Vagina (tissue), 2 donors: Measurements from ENCODE around the gene RBM20. TPM values are rescaled to one million over a fixed set of nuclear protein-coding genes. Genes with fewer than 3 reads are reported as not detected.

ENCODE experiments used
- DNase-seq, 2 donors: peaks; one replicate each; pipeline ENCODE4 v3.0.0-alpha.2; 2017; ENCODE audit errors: extremely low spot score in 2 of 2
- H3K27ac ChIP-seq: fragments of 200-600 bp; sonication (generic); one replicate; pipeline ENCODE4 v1.5.1; 2019
- H3K27me3 ChIP-seq: fragments of 200-600 bp; sonication (generic); one replicate; pipeline ENCODE4 v1.5.1; 2019
- H3K36me3 ChIP-seq, 2 donors: fragments of 200-600 bp; sonication (generic); one replicate each; pipeline ENCODE4 v1.5.1; 2017 to 2019
- H3K4me1 ChIP-seq: fragments of 200-600 bp; sonication (generic); one replicate; pipeline ENCODE4 v1.5.1; 2019
- H3K4me3 ChIP-seq, 2 donors: fragments of 200-600 bp; sonication (generic); 1 replicate in 1 of 2; 2 replicates in 1 of 2; pipeline ENCODE4 v1.5.1; 2016 to 2019
- H3K9me3 ChIP-seq: fragments of 200-600 bp; sonication (generic); one replicate; pipeline ENCODE4 v1.5.1; 2019
- CTCF ChIP-seq, 3 experiments: fragments of 450-650 bp in 2 of 3; fragments of 200-600 bp in 1 of 3; sonication (generic) in 1 of 3; IDR thresholded peaks; one replicate each; pipeline ENCODE4 v1.5.1; 2017 to 2019; ENCODE audit warnings: antibody characterized with exemption in 3 of 3, mild to moderate bottlenecking in 2 of 3, moderate library complexity in 2 of 3
- POLR2A ChIP-seq, 2 donors: fragments of 450-650 bp; IDR thresholded peaks; one replicate each; pipeline ENCODE4 v1.6.1; 2017; ENCODE audit warnings: antibody characterized with exemption in 2 of 2, mild to moderate bottlenecking in 2 of 2, moderate library complexity in 2 of 2
- POLR2AphosphoS5 ChIP-seq, 2 donors: sonication (generic); formaldehyde crosslinking; IDR thresholded peaks; one replicate each; pipeline ENCODE4 v1.9.0; 2017; ENCODE audit warnings: antibody characterized with exemption in 2 of 2, mild to moderate bottlenecking in 2 of 2, low read depth in 1 of 2; ENCODE audit not compliant: insufficient read depth in 1 of 2
- intact Hi-C: fragments of 100-400 bp; cut with DNase I; formaldehyde crosslinking; loops from one replicate; pipeline ENCODE4 v1.15.1; 2023
- total RNA-seq: library from RNA; depleted of rRNA; stranded (reverse); fragments of >200 nt; gene quantifications from one replicate; pipeline ENCODE4 v1.2.3, GENCODE V29; 2016

RBM20 gene
- total RNA-seq, 1 donor from 2014 or later = 5.2 TPM

- no peaks in the 10 kb centered on the region for H3K27me3 ChIP-seq
- no peaks in the 10 kb centered on the region for H3K36me3 ChIP-seq
- no peaks in the 10 kb centered on the region for H3K4me1 ChIP-seq
- DNase-seq = no peak
- no peak overlapping the region for H3K4me3 ChIP-seq
- intact Hi-C loops = no loop called here
- H3K9me3 ChIP-seq = no peaks in the 10 kb centered on the region
- no peak for TF ChIP-seq POLR2A (IDR thresholded peaks at IDR 0.05)
- TF ChIP-seq POLR2AphosphoS5 (IDR thresholded peaks at IDR 0.05; ENCODE audit: insufficient read depth in 1 of 2, low read depth in 1 of 2) = no peak
- no peak for TF ChIP-seq CTCF (IDR thresholded peaks at IDR 0.05)
- no peak overlapping the region for H3K27ac ChIP-seq
These were observed 86.4 kb downstream of the RBM20 start for GRCh38 chr10:110730345-110731050.

- TF ChIP-seq POLR2AphosphoS5 (IDR thresholded peaks at IDR 0.05; ENCODE audit: insufficient read depth in 1 of 2, low read depth in 1 of 2) (no peak), POLR2A (IDR thresholded peaks at IDR 0.05) (no peak), CTCF (IDR thresholded peaks at IDR 0.05) (no peak)
- DNase-seq = no peak
- intact Hi-C loops = no loop called here
- H3K36me3 ChIP-seq = no peaks in the 10 kb centered on the region
- no peaks in the 10 kb centered on the region for H3K4me1 ChIP-seq
- no peak overlapping the region for H3K27ac ChIP-seq
- no peaks in the 10 kb centered on the region for H3K27me3 ChIP-seq
- H3K9me3 ChIP-seq = no peaks in the 10 kb centered on the region
- H3K4me3 ChIP-seq = no peak overlapping the region
These were observed 89.2 kb downstream of the RBM20 start for GRCh38 chr10:110733218-110733952.

GRCh38 chr10:110735620-110736027, 91.5 kb downstream of the RBM20 start:
- DNase-seq = no peak
- Histone ChIP-seq H3K27ac (no peak overlapping the region), H3K4me3 (no peak overlapping the region), H3K36me3 (no peaks in the 10 kb centered on the region), H3K4me1 (no peaks in the 10 kb centered on the region), H3K9me3 (no peaks in the 10 kb centered on the region), H3K27me3 (no peaks in the 10 kb centered on the region)
- TF ChIP-seq POLR2AphosphoS5 (IDR thresholded peaks at IDR 0.05; ENCODE audit: insufficient read depth in 1 of 2, low read depth in 1 of 2) (no peak), POLR2A (IDR thresholded peaks at IDR 0.05) (no peak), CTCF (IDR thresholded peaks at IDR 0.05) (no peak)
- intact Hi-C loops = no loop called here

- DNase-seq = no peak
- Histone ChIP-seq H3K4me1 (no peaks in the 10 kb centered on the region), H3K4me3 (no peak overlapping the region), H3K27me3 (no peaks in the 10 kb centered on the region), H3K36me3 (no peaks in the 10 kb centered on the region), H3K9me3 (no peaks in the 10 kb centered on the region), H3K27ac (no peak overlapping the region)
- intact Hi-C loops = no loop called here
- TF ChIP-seq POLR2A (IDR thresholded peaks at IDR 0.05) (no peak), POLR2AphosphoS5 (IDR thresholded peaks at IDR 0.05; ENCODE audit: insufficient read depth in 1 of 2, low read depth in 1 of 2) (no peak), CTCF (IDR thresholded peaks at IDR 0.05) (no peak)
These were observed 93.9 kb downstream of the RBM20 start for GRCh38 chr10:110737886-110738634.
